Fibroblast of mammary gland (primary cell): Measurements from ENCODE around the gene MAGI2.

ENCODE experiments used
- DNase-seq: peaks from one replicate; pipeline ENCODE4 v3.0.0-alpha.2; 2010; ENCODE audit warnings: low read depth
- H3K4me3 ChIP-seq: 2 replicates; pipeline ENCODE4 v1.5.1; 2011; ENCODE audit warnings: low read depth, mild to moderate bottlenecking, low read length, moderate library complexity; ENCODE audit not compliant: control insufficient read depth
- CTCF ChIP-seq: conservative IDR thresholded peaks from 2 replicates; pipeline ENCODE4 v1.5.1; 2011; ENCODE audit warnings: low read depth, low read length, inconsistent platforms; ENCODE audit not compliant: control insufficient read depth, insufficient read depth

Gene MAGI2

GRCh38 chr7:78463039-78463438, 990.4 kb downstream of the MAGI2 start:
- no peak overlapping the region for H3K4me3 ChIP-seq
- no peak for TF ChIP-seq CTCF
- no peak for DNase-seq

- no peak for DNase-seq
These were observed 1002.8 kb downstream of the MAGI2 start for GRCh38 chr7:78450706-78451105.

GRCh38 chr7:78448911-78449310, 1004.6 kb downstream of the MAGI2 start:
- no peak for TF ChIP-seq CTCF
- DNase-seq = no peak
- no peak overlapping the region for H3K4me3 ChIP-seq

More at GRCh38 chr7:78450706-78451105, 1002.8 kb downstream of the MAGI2 start:
- TF ChIP-seq CTCF = no peak
- H3K4me3 ChIP-seq = no peak overlapping the region

- no peak for TF ChIP-seq CTCF
- no peak for DNase-seq
- H3K4me3 ChIP-seq = no peak overlapping the region
These were observed 1009.2 kb downstream of the MAGI2 start for GRCh38 chr7:78444267-78444666.

GRCh38 chr7:78443811-78444210, 1009.7 kb downstream of the MAGI2 start:
- no peak overlapping the region for H3K4me3 ChIP-seq
- no peak for TF ChIP-seq CTCF
- no peak for DNase-seq

- TF ChIP-seq CTCF = no peak
- no peak for DNase-seq
- no peak overlapping the region for H3K4me3 ChIP-seq
These were observed 1011.7 kb downstream of the MAGI2 start for GRCh38 chr7:78441737-78442136.

GRCh38 chr7:78438433-78438832, 1015.0 kb downstream of the MAGI2 start:
- TF ChIP-seq CTCF = no peak

More at GRCh38 chr7:78438433-78438832, 1015.0 kb downstream of the MAGI2 start:
- DNase-seq = no peak
- no peak overlapping the region for H3K4me3 ChIP-seq
